HG02642 (cell line): ENCODE data around the gene CAPN9.

Experiments
- ATAC-seq: cut with Tn5 transposase; IDR thresholded peaks from one replicate; pipeline ENCODE4 v1.9.1; 2021; ENCODE audit warnings: mild to moderate bottlenecking; ENCODE audit not compliant: unreplicated experiment, poor library complexity

CAPN9 gene

GRCh38 chr1:230818367-230818766 is 71.2 kb downstream of the CAPN9 start:
- no peak for ATAC-seq

GRCh38 chr1:230818901-230819300 is 71.7 kb downstream of the CAPN9 start:
- ATAC-seq = no peak

- ATAC-seq = no peak
Measured at GRCh38 chr1:230819976-230820375, 72.8 kb downstream of the CAPN9 start.

GRCh38 chr1:230820568-230820967 is 73.4 kb downstream of the CAPN9 start:
- no peak for ATAC-seq

- ATAC-seq = no peak
Measured at GRCh38 chr1:230821346-230821745, 74.2 kb downstream of the CAPN9 start.

- ATAC-seq = no peak
Measured at GRCh38 chr1:230822092-230822581, 74.9 kb downstream of the CAPN9 start.

GRCh38 chr1:230823426-230823825 is 76.2 kb downstream of the CAPN9 start:
- ATAC-seq = no peak

- ATAC-seq = no peak
Measured at GRCh38 chr1:230823931-230824381, 76.8 kb downstream of the CAPN9 start.

- ATAC-seq = no peak
Measured at GRCh38 chr1:230824551-230824918, 77.3 kb downstream of the CAPN9 start.

- ATAC-seq = no peak
Measured at GRCh38 chr1:230824919-230825721, 77.9 kb downstream of the CAPN9 start.

- no peak for ATAC-seq
Measured at GRCh38 chr1:230825761-230826160, 78.6 kb downstream of the CAPN9 start.

- no peak for ATAC-seq
Measured at GRCh38 chr1:230826166-230826875, 79.1 kb downstream of the CAPN9 start.

GRCh38 chr1:230827081-230827681 is 80.0 kb downstream of the CAPN9 start:
- ATAC-seq = no peak

GRCh38 chr1:230827801-230828200 is 80.6 kb downstream of the CAPN9 start:
- no peak for ATAC-seq

- ATAC-seq = no peak
Measured at GRCh38 chr1:230828421-230828820, 81.2 kb downstream of the CAPN9 start.

- ATAC-seq = no peak
Measured at GRCh38 chr1:230831771-230832170, 84.6 kb downstream of the CAPN9 start.

- ATAC-seq = no peak
Measured at GRCh38 chr1:230832476-230832875, 85.3 kb downstream of the CAPN9 start.

GRCh38 chr1:230833511-230833910 is 86.3 kb downstream of the CAPN9 start:
- no peak for ATAC-seq

GRCh38 chr1:230834292-230834691 is 87.1 kb downstream of the CAPN9 start:
- no peak for ATAC-seq

GRCh38 chr1:230836347-230836746 is 89.2 kb downstream of the CAPN9 start:
- ATAC-seq = no peak

GRCh38 chr1:230836793-230837192 is 89.6 kb downstream of the CAPN9 start:
- no peak for ATAC-seq
